K562 (cell line): Measurements from ENCODE around the gene LRRC27. TPM values are rescaled to one million over a fixed set of nuclear protein-coding genes. Genes with fewer than 3 reads are reported as not detected.
A peak's percentile ranks its signal among the peaks of the same experiment; 100 is the strongest.

Source experiments
- CBFA2T2 ChIP-seq: fragments of 450-650 bp; conservative IDR thresholded peaks from 2 replicates; pipeline ENCODE4 v1.6.1; 2017; ENCODE audit warnings: mild to moderate bottlenecking
- CREM ChIP-seq: IDR thresholded peaks from 2 replicates; pipeline ENCODE4 v1.6.1; 2014; ENCODE audit warnings: antibody characterized with exemption, low read depth
- HMGXB4 ChIP-seq: sonication (generic); formaldehyde crosslinking; IDR thresholded peaks from 2 replicates; pipeline ENCODE4 v1.8.1; 2023; ENCODE audit warnings: mild to moderate bottlenecking, missing genetic modification reagents
- NFRKB ChIP-seq: fragments of 450-650 bp; IDR thresholded peaks from 2 replicates; pipeline ENCODE4 v1.6.1; 2016; ENCODE audit warnings: low read depth
- POLR2B ChIP-seq: fragments of 450-650 bp; IDR thresholded peaks from 2 replicates; pipeline ENCODE4 v1.6.1; 2018; ENCODE audit warnings: low read depth; ENCODE audit not compliant: partially characterized antibody
- PURB ChIP-seq: sonication (generic); formaldehyde crosslinking; IDR thresholded peaks from 2 replicates; pipeline ENCODE4 v1.9.0; 2021; ENCODE audit warnings: low read depth, mild to moderate bottlenecking, missing genetic modification reagents
- TEAD1 ChIP-seq, 2 experiments: fragments of 450-650 bp in 1 of 2; sonication (generic) in 1 of 2; formaldehyde crosslinking; IDR thresholded peaks; 2 replicates each; pipeline versions ENCODE4 v1.4.0 to v1.8.0; 2020 to 2022; ENCODE audit warnings: mild to moderate bottlenecking in 2 of 2, missing genetic modification reagents in 1 of 2
- ZFP30 ChIP-seq: fragments of 250-450 bp; sonication (Bioruptor Pico); IDR thresholded peaks from 2 replicates; pipeline ENCODE4 v1.8.0; 2022; ENCODE audit warnings: moderate library complexity, mild to moderate bottlenecking, inconsistent platforms, borderline replicate concordance
- ZKSCAN3 ChIP-seq: fragments of 250-450 bp; sonication (Bioruptor Pico); IDR thresholded peaks from 2 replicates; pipeline ENCODE4 v1.4.0; 2020
- ZNF146 ChIP-seq: IDR thresholded peaks from one replicate; pipeline ENCODE4 v1.6.1; 2018; ENCODE audit warnings: missing compliant biosample characterization; ENCODE audit not compliant: unreplicated experiment
- ZNF217 ChIP-seq: sonication (generic); formaldehyde crosslinking; IDR thresholded peaks from 2 replicates; pipeline ENCODE4 v1.8.0; 2022; ENCODE audit warnings: mild to moderate bottlenecking, missing genetic modification reagents
- ZNF282 ChIP-seq: sonication (generic); formaldehyde crosslinking; IDR thresholded peaks from 2 replicates; pipeline ENCODE4 v1.8.1; 2023; ENCODE audit warnings: missing genetic modification reagents
- ZNF707 ChIP-seq: fragments of 250-450 bp; sonication (Bioruptor Pico); conservative IDR thresholded peaks from 2 replicates; pipeline ENCODE4 v1.8.0; 2022; ENCODE audit warnings: inconsistent platforms, mild to moderate bottlenecking, moderate library complexity
- polyA plus RNA-seq, 8 experiments: library from polyadenylated mRNA; depleted of rRNA in 4 of 8; stranded (reverse) in 5 of 8; unstranded in 3 of 8; fragments of >200 nt; fragmentation: Nextera tagmentation in 2 of 8; fragmentation: Illumina TruSeq in 1 of 8; extraction: Ambion mirVana in 2 of 8; extraction: Trizol in 1 of 8; gene quantifications; 2 replicates each; pipeline versions ENCODE4 v1.2.1 to v1.2.3, GENCODE V29; 2011 to 2014; ENCODE audit warnings: inconsistent platforms in 1 of 8, missing spikeins in 1 of 8
- total RNA-seq, 7 experiments: library from RNA; depleted of rRNA in 6 of 7; stranded (reverse); fragments of >200 nt in 6 of 7; fragmentation: Illumina TruSeq in 2 of 7; extraction: Trizol in 2 of 7; gene quantifications; 2 replicates each; pipeline versions ENCODE4 v1.2.1 to v1.2.3, GENCODE V29; 2011 to 2021; ENCODE audit warnings: low replicate concordance in 1 of 7
- TF ChIP-seq, protein P1 (sequence below): sonication (generic); formaldehyde crosslinking; IDR thresholded peaks from 2 replicates; pipeline ENCODE4 v1.9.0; 2022; ENCODE audit warnings: mild to moderate bottlenecking, missing genetic modification reagents
- TF ChIP-seq, protein P2 (sequence below): fragments of 450-650 bp; IDR thresholded peaks from 2 replicates; pipeline ENCODE4 v1.6.1; 2017; ENCODE audit warnings: antibody characterized with exemption, mild to moderate bottlenecking
- TF ChIP-seq, protein P3 (sequence below), 2 experiments: fragments of 200-800 bp in 1 of 2; sonication (Bioruptor generic) in 1 of 2; sonication (generic) in 1 of 2; formaldehyde crosslinking in 1 of 2; IDR thresholded peaks in 1 of 2; conservative IDR thresholded peaks in 1 of 2; 2 replicates each; pipeline versions ENCODE4 v1.5.0 to v1.6.1; 2016 to 2020; ENCODE audit warnings: missing compliant biosample characterization in 1 of 2, missing genetic modification characterization in 1 of 2, missing genetic modification reagents in 1 of 2
- TF ChIP-seq, protein P4 (sequence below): fragments of 200-800 bp; sonication (Bioruptor generic); IDR thresholded peaks from 2 replicates; pipeline ENCODE4 v1.6.1; 2017; ENCODE audit warnings: missing genetic modification characterization, missing compliant biosample characterization

Gene LRRC27
- total and polyA plus RNA-seq, 9 of the 15 experiments (the other 6 are each of a cell fraction or from before 2014, with no cell fraction given): 0.10 to 2.7 (median 1.4) TPM

DNA sequence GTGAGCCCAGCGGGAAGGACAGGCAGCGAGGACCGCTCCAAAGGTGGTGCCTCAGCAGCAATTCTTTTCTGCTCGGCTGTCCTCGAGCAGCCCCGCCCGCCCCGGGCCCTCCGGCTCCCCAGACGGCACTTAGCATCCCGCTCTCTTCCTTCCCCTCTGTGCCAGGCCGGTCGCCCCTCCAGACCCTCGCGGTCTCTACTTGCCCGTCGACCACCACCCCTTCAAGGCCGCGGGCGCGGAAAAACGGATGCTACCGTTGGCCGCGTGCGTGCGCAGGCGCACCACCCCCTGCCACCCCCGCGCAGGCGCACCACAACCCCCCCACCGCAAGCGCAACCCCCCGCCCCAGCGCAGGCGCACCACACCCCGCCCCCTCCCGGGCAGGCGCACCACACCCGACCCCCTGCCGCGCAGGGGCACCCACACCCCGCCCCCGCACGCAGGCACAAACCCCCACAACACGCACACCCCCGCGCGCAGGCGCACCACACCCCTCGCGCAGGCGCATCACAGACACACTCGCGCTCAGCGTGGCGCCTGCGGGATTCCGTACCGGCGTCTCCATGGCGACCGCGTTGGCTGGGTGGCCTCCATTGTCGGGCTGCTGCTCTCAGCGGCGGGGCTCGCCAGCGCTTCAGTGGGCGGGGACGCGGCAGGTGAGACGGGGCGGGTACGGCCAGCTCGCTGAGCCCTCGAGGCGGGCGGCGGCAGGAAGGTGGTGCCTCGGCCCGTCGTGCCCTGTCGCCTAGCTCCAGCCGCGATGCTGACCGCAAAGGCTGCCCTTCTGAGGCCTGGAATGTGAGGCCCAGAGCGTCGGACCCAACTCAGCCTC is at the start of gene LRRC27 (continued):
- no peak for TF ChIP-seq ZFP30
- no peak for TF ChIP-seq ZNF217
- no peak for TF ChIP-seq ZNF282 (CRISPR knock-in tag)
- TF ChIP-seq POLR2B: peak; percentile 89
- TF ChIP-seq, protein P1, sequence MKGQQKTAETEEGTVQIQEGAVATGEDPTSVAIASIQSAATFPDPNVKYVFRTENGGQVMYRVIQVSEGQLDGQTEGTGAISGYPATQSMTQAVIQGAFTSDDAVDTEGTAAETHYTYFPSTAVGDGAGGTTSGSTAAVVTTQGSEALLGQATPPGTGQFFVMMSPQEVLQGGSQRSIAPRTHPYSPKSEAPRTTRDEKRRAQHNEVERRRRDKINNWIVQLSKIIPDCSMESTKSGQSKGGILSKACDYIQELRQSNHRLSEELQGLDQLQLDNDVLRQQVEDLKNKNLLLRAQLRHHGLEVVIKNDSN: no peak; the same call in 1 of the 2 replicates
- no peak for TF ChIP-seq ZNF707 (CRISPR knock-in tag)
- TF ChIP-seq NFRKB: no peak
- TF ChIP-seq, protein P2, sequence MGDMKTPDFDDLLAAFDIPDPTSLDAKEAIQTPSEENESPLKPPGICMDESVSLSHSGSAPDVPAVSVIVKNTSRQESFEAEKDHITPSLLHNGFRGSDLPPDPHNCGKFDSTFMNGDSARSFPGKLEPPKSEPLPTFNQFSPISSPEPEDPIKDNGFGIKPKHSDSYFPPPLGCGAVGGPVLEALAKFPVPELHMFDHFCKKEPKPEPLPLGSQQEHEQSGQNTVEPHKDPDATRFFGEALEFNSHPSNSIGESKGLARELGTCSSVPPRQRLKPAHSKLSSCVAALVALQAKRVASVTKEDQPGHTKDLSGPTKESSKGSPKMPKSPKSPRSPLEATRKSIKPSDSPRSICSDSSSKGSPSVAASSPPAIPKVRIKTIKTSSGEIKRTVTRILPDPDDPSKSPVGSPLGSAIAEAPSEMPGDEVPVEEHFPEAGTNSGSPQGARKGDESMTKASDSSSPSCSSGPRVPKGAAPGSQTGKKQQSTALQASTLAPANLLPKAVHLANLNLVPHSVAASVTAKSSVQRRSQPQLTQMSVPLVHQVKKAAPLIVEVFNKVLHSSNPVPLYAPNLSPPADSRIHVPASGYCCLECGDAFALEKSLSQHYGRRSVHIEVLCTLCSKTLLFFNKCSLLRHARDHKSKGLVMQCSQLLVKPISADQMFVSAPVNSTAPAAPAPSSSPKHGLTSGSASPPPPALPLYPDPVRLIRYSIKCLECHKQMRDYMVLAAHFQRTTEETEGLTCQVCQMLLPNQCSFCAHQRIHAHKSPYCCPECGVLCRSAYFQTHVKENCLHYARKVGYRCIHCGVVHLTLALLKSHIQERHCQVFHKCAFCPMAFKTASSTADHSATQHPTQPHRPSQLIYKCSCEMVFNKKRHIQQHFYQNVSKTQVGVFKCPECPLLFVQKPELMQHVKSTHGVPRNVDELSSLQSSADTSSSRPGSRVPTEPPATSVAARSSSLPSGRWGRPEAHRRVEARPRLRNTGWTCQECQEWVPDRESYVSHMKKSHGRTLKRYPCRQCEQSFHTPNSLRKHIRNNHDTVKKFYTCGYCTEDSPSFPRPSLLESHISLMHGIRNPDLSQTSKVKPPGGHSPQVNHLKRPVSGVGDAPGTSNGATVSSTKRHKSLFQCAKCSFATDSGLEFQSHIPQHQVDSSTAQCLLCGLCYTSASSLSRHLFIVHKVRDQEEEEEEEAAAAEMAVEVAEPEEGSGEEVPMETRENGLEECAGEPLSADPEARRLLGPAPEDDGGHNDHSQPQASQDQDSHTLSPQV: no peak
- no peak for TF ChIP-seq PURB
- TF ChIP-seq, protein P3, sequence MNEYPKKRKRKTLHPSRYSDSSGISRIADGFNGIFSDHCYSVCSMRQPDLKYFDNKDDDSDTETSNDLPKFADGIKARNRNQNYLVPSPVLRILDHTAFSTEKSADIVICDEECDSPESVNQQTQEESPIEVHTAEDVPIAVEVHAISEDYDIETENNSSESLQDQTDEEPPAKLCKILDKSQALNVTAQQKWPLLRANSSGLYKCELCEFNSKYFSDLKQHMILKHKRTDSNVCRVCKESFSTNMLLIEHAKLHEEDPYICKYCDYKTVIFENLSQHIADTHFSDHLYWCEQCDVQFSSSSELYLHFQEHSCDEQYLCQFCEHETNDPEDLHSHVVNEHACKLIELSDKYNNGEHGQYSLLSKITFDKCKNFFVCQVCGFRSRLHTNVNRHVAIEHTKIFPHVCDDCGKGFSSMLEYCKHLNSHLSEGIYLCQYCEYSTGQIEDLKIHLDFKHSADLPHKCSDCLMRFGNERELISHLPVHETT (CRISPR knock-in tag; conservative IDR thresholded peaks at IDR 0.05 in 1 of 2, IDR thresholded peaks at IDR 0.05 in 1 of 2): no peak; a peak in 1 of 4 replicates
- peak in 1 of 2 experiments; percentile 82; a peak in 1 of 4 replicates for TF ChIP-seq TEAD1 (CRISPR knock-in tag; IDR thresholded peaks at IDR 0.05)
- TF ChIP-seq ZKSCAN3 (CRISPR knock-in tag): no peak
- TF ChIP-seq CREM: no peak; the same call in 1 of the 2 replicates
- TF ChIP-seq, protein P4, sequence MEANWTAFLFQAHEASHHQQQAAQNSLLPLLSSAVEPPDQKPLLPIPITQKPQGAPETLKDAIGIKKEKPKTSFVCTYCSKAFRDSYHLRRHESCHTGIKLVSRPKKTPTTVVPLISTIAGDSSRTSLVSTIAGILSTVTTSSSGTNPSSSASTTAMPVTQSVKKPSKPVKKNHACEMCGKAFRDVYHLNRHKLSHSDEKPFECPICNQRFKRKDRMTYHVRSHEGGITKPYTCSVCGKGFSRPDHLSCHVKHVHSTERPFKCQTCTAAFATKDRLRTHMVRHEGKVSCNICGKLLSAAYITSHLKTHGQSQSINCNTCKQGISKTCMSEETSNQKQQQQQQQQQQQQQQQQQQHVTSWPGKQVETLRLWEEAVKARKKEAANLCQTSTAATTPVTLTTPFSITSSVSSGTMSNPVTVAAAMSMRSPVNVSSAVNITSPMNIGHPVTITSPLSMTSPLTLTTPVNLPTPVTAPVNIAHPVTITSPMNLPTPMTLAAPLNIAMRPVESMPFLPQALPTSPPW (CRISPR knock-in tag): peak; percentile 99
- no peak for TF ChIP-seq HMGXB4
- TF ChIP-seq CBFA2T2: no peak
- no peak for TF ChIP-seq ZNF146 (CRISPR knock-in tag)
